ENCODE results near the gene ACBD4. TPM values are rescaled to one million over a fixed set of nuclear protein-coding genes. Genes with fewer than 3 reads are reported as not detected.

The ACBD4 gene
- total RNA-seq, 1 donor from 2014 or later: 16.3 TPM

- H3K4me1 ChIP-seq: peaks cover 9% of the 10 kb centered on the region
- H3K27ac ChIP-seq: no peak overlapping the region
- DNase-seq (no peak), ATAC-seq (no peak)
- H3K4me3 ChIP-seq: no peak overlapping the region
- no peaks in the 10 kb centered on the region for H3K36me3 ChIP-seq
- H3K9me3 ChIP-seq: no peaks in the 10 kb centered on the region
- TF ChIP-seq CTCF (IDR thresholded peaks at IDR 0.05): no peak
- intact Hi-C loops (cut with DNase I): loop anchor here (5.0 kb wide), 1 partner anchor 60 kb away; no protein-coding TSS in a partner anchor
- no peaks in the 10 kb centered on the region for H3K27me3 ChIP-seq
These were observed 2.2 kb downstream of the ACBD4 start for GRCh38 chr17:45137561-45138305.

DNA sequence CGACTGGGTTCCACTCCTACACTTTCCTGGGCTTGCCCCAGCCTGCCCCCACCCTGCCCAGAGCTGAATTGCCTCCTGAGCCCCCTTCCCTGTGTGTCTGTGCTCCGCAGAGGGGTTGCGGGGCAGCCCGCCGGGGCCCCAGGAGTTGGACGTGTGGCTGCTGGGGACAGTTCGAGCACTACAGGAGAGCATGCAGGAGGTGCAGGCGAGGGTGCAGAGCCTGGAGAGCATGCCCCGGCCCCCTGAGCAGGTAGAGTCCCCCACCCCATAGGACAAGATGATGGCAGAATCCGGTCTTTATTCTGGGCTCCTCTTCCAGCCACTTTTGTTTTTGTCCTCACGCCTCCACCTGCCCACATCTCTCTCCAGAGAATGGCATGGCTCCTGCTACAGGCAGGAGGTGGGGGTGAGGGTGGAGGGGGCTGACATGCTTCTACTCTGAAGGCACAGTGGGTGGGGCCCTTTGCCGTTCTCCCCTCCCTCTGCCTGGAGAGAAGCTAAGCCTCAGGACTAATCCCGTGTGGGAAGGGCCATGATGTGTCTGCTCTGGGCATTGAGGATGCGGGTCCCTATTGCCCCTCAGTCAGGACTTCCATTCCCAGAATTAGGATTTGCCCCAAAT is 3.5 kb downstream of the ACBD4 start:
- intact Hi-C loops (cut with DNase I): loop anchor here (5.0 kb wide), 1 partner anchor 58 kb away; no protein-coding TSS in a partner anchor
- Histone ChIP-seq H3K27me3 (no peaks in the 10 kb centered on the region), H3K4me1 (peaks cover 18% of the 10 kb centered on the region), H3K4me3 (no peak overlapping the region), H3K27ac (no peak overlapping the region), H3K36me3 (no peaks in the 10 kb centered on the region), H3K9me3 (no peaks in the 10 kb centered on the region)
- ATAC-seq (no peak), DNase-seq (no peak)
- no peak for TF ChIP-seq CTCF (IDR thresholded peaks at IDR 0.05)

GRCh38 chr17:45139533-45139920 is 4.0 kb downstream of the ACBD4 start:
- H3K4me1 ChIP-seq: peaks cover 20% of the 10 kb centered on the region
- no peaks in the 10 kb centered on the region for H3K27me3 ChIP-seq
- DNase-seq (no peak), ATAC-seq (no peak)
- no peaks in the 10 kb centered on the region for H3K36me3 ChIP-seq
- H3K4me3 ChIP-seq: no peak overlapping the region
- H3K27ac ChIP-seq: no peak overlapping the region
- H3K9me3 ChIP-seq: no peaks in the 10 kb centered on the region
- no peak for TF ChIP-seq CTCF (IDR thresholded peaks at IDR 0.05)
- intact Hi-C loops (cut with DNase I): loop anchor here (5.0 kb wide), 1 partner anchor 58 kb away; no protein-coding TSS in a partner anchor

DNA sequence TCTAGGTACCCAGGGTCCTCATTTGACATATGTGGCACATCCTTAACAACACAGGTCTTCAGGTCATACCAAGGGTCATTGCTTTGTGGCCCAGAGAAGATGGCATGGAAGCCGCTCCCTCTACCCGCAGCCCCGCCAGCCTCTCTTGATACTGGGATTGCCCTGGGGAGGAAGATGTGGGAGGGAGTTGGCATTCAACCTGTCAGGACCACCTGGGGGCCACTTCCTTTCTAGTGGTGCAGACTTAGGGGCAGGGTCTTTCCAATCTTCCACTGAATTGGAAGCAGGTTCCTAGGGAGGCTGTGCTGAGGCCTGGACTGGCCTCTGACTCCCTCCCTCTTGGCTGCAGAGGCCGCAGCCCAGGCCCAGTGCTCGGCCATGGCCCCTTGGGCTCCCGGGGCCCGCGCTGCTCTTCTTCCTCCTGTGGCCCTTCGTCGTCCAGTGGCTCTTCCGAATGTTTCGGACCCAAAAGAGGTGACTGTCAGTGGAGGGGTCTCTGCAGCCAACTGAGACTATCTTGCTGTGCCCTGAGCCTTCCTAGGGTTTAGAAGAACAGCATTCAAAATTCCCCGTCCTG is 7.7 kb downstream of the ACBD4 start:
- DNase-seq (no peak), ATAC-seq (no peak)
- peak overlapping the region; percentile 51 for H3K4me3 ChIP-seq
- H3K27me3 ChIP-seq: no peaks in the 10 kb centered on the region
- no peak for TF ChIP-seq CTCF (IDR thresholded peaks at IDR 0.05)
- peaks cover 29% of the 10 kb centered on the region for H3K4me1 ChIP-seq
- peak overlapping the region; percentile 87 for H3K27ac ChIP-seq
- intact Hi-C loops (cut with DNase I): no loop called here
- H3K36me3 ChIP-seq: no peaks in the 10 kb centered on the region
- H3K9me3 ChIP-seq: no peaks in the 10 kb centered on the region

GRCh38 chr17:45143767-45144198 is 8.3 kb downstream of the ACBD4 start:
- peaks cover 29% of the 10 kb centered on the region for H3K4me1 ChIP-seq
- peak overlapping the region; percentile 87 for H3K27ac ChIP-seq
- TF ChIP-seq CTCF (IDR thresholded peaks at IDR 0.05): no peak
- H3K9me3 ChIP-seq: no peaks in the 10 kb centered on the region
- H3K4me3 ChIP-seq: peak overlapping the region; percentile 51
- DNase-seq (peak; percentile 84), ATAC-seq (no peak)
- intact Hi-C loops (cut with DNase I): no loop called here
- no peaks in the 10 kb centered on the region for H3K27me3 ChIP-seq
- no peaks in the 10 kb centered on the region for H3K36me3 ChIP-seq

Data from upper lobe of right lung (tissue), 1 donor.